SK-N-MC (cell line): Measurements from ENCODE around the gene ASCC1.
"Not testable (repeated sequence)": the region's sequence is repeated elsewhere in the genome, so short reads cannot be mapped to it uniquely, and the experiment has no call there.

Source experiments
- DNase-seq: peaks from one replicate; pipeline ENCODE4 v3.0.0-alpha.2; 2011; ENCODE audit warnings: low read depth, low spot score
- H3K27ac ChIP-seq: fragments of 200-600 bp; sonication (generic); 2 replicates; pipeline ENCODE4 v1.5.1; 2016; ENCODE audit warnings: mixed run types
- H3K36me3 ChIP-seq: fragments of 200-600 bp; sonication (generic); 2 replicates; pipeline ENCODE4 v1.6.1; 2017; ENCODE audit warnings: antibody characterized with exemption, low read length, mixed read lengths; ENCODE audit not compliant: insufficient read depth
- H3K4me3 ChIP-seq: fragments of 200-600 bp; sonication (generic); 2 replicates; pipeline ENCODE4 v1.5.1; 2016
- H3K9ac ChIP-seq: fragments of 200-600 bp; sonication (generic); 2 replicates; pipeline ENCODE4 v1.8.0; 2017; ENCODE audit warnings: mixed run types, mixed read lengths; ENCODE audit not compliant: insufficient read length
- H3K9me3 ChIP-seq: fragments of 200-600 bp; sonication (generic); 2 replicates; pipeline ENCODE4 v1.6.1; 2017; ENCODE audit warnings: low read depth, mild to moderate bottlenecking, antibody characterized with exemption, low read length, moderate library complexity, mixed read lengths
- EZH2 ChIP-seq: fragments of 200-600 bp; sonication (generic); IDR thresholded peaks from one replicate; pipeline ENCODE4 v1.6.1; 2017; ENCODE audit warnings: antibody characterized with exemption
- FOXP2 ChIP-seq: optimal IDR thresholded peaks from 2 replicates; pipeline ENCODE3; 2011; ENCODE audit warnings: mild to moderate bottlenecking, moderate library complexity; ENCODE audit not compliant: insufficient read depth; ENCODE audit errors: extremely low read length, control extremely low read depth
- POLR2AphosphoS5 ChIP-seq: IDR thresholded peaks from 2 replicates; pipeline ENCODE4 v1.6.1; 2012; ENCODE audit warnings: mild to moderate bottlenecking, low read depth, low read length, borderline replicate concordance

ASCC1 gene

DNA sequence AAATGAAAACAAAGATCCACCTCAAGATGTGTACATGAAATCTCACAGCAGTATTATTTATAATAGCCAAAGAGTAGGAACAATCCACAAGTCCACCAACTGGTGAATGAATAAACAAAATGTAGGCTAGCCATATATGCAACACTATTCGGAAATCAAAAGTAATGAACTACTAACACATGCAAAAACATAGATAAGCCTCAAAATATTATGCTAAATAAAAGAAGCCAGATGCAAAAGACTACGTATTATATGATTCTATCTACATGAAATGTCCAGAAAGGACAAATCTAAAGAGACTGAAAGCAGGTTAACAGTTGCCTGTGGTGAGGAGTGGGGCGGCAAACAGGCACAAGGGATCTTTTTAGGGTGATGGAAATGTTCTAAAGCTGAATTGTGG is 49.0 kb downstream of the ASCC1 start:
- DNase-seq = no peak
- H3K27ac ChIP-seq = no peak overlapping the region
- TF ChIP-seq POLR2AphosphoS5 (no peak), EZH2 (no peak), FOXP2 (no peak)
- H3K9me3 ChIP-seq = no peaks in the 10 kb centered on the region
- no peak overlapping the region for H3K9ac ChIP-seq
- H3K36me3 ChIP-seq = no peaks in the 10 kb centered on the region
- no peak overlapping the region for H3K4me3 ChIP-seq

DNA sequence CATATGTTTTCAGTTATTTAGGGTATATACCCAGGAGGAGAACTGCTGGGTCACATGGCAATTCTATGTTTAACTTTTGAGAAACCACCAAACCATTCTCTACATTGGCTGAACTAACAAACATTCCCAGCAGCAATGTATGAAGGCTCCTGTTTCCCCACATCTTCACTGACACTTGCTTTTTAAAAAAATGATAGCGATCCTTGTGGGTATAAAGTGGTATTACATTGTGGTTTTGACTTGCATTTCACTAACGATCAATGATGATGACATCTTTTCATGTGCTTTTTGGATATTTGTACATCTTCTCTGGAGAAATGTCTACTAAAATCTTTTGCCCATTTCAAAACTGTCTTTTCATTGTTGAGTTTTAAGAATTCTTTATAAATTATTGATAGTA is 51.5 kb downstream of the ASCC1 start:
- Histone ChIP-seq H3K9me3 (no peaks in the 10 kb centered on the region), H3K36me3 (no peaks in the 10 kb centered on the region), H3K27ac (no peak overlapping the region), H3K9ac (no peak overlapping the region), H3K4me3 (no peak overlapping the region)
- DNase-seq = no peak
- no peak for TF ChIP-seq POLR2AphosphoS5
- no peak for TF ChIP-seq EZH2
- no peak for TF ChIP-seq FOXP2

DNA sequence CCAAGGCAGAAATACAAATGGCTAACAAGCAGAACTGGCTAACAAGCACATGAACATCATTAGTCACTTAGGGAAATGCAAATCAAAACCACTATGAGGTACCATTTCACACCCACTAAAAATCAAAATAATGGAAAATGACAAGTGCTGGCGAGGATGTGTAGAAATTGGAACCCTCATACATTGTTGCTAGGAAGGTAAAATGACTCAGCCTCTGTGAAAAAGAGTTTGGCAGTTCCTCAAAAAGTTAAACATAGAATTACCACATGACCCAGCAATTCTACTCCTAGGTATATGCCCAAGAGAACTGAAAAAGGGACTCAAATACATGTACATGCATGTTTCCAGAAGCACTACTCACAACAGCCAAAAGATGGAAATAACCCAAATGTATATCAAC is 53.1 kb downstream of the ASCC1 start:
- no peak overlapping the region for H3K4me3 ChIP-seq
- H3K9ac ChIP-seq = no peak overlapping the region
- TF ChIP-seq FOXP2 (no peak), EZH2 (no peak), POLR2AphosphoS5 (no peak)
- no peak overlapping the region for H3K27ac ChIP-seq
- DNase-seq = no peak
- H3K36me3 ChIP-seq = no peaks in the 10 kb centered on the region
- H3K9me3 ChIP-seq = no peaks in the 10 kb centered on the region

DNA sequence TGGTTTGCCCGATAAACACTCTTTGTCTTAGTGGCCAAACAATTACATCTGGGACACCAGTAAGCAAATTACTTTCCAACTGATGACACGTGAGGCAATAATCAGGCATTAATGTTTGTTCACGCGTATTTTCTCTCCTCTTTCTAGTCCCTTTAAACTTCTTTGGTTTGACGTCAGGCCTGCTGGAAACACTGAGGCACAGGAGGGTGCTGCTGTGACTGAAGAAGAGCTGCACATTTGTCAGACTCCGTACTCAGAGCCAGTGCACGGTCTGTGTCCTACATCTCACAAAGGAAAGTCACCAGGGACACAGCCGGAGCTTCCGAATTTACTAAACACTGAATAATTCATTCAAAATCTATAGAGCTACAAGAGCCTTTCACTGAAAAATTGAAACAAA is 57.9 kb downstream of the ASCC1 start:
- H3K27ac ChIP-seq = no peak overlapping the region
- DNase-seq = no peak
- H3K9ac ChIP-seq = no peak overlapping the region
- no peaks in the 10 kb centered on the region for H3K36me3 ChIP-seq
- no peaks in the 10 kb centered on the region for H3K9me3 ChIP-seq
- H3K4me3 ChIP-seq = no peak overlapping the region
- TF ChIP-seq POLR2AphosphoS5 (no peak), EZH2 (no peak), FOXP2 (no peak)

DNA sequence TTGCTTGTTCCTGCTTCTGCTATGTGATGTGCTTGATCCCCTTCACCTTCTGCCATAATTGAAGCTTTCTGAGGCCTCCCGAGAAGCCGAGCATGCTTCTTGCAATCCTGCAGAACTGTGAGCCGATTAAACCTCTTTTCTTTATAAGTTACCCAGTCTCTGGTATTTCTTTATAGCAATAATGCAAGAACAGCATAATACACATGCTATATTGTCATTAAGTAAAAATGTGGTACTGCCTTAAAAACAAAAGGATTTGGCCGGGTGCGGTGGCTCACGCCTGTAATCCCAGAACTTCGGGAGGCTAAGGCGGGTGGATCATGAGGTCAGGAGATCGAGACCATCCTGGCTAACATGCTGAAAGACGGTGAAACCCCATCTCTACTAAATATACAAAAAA is 59.9 kb downstream of the ASCC1 start:
- TF ChIP-seq POLR2AphosphoS5 (no peak), EZH2 (no peak), FOXP2 (no peak)
- H3K4me3 ChIP-seq = no peak overlapping the region
- DNase-seq = no peak

DNA sequence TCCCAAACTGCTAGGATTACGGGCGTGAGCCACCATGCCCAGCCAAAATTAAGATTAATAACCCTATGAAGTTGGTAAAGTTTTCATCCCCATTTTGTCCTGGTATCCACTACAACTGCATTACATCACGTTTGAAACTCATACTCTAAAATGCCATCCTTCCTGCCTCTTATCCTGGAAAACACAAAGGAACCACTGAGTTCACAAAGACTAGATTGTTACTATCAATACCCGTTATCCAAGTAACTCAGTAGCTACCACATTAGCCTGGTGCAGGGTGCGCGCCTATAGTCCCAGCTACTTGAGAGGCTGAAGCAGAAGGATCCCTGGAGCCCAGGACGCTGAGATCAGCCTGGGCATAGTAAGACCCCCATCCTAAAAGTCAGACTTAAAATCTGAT is 63.8 kb downstream of the ASCC1 start:
- H3K9me3 ChIP-seq = no peaks in the 10 kb centered on the region
- H3K9ac ChIP-seq = no peak overlapping the region
- H3K27ac ChIP-seq = no peak overlapping the region
- no peak for DNase-seq
- H3K36me3 ChIP-seq = no peaks in the 10 kb centered on the region
- no peak for TF ChIP-seq EZH2
- no peak for TF ChIP-seq FOXP2
- no peak for TF ChIP-seq POLR2AphosphoS5
- no peak overlapping the region for H3K4me3 ChIP-seq

More for the DNA sequence above, 59.9 kb downstream of the ASCC1 start:
- no peaks in the 10 kb centered on the region for H3K9me3 ChIP-seq
- no peak overlapping the region for H3K27ac ChIP-seq
- no peak overlapping the region for H3K9ac ChIP-seq
- no peaks in the 10 kb centered on the region for H3K36me3 ChIP-seq

DNA sequence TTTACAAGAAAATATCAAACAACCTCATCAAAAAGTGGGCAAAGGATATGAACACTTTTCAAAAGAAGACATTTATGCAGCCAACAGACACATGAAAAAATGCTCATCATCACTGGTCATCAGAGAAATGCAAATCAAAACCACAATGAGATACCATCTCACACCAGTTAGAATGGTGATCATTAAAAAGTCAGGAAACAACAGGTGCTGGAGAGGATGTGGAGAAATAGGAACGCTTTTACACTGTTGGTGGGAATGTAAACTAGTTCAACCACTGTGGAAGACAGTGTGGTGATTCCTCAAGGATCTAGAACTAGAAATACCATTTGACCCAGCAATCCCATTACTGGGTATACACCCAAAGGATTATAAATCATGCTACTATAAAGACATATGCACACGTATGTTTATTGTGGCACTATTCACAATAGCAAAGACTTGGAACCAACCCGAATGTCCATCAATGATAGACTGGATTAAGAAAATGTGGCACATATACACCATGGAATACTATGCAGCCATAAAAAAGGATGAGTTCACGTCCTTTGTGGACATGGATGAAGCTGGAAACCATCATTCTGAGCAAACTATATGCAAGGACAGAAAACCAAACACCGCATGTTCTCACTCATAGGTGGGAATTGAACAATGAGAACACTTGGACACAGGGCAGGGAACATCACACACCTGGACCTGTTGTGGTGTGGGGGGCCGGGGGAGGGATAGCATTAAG is 65.2 kb downstream of the ASCC1 start:
- DNase-seq, H3K27ac ChIP-seq, H3K9ac ChIP-seq, H3K9me3 ChIP-seq, H3K36me3 ChIP-seq, H3K4me3 ChIP-seq: not testable (repeated sequence)

DNA sequence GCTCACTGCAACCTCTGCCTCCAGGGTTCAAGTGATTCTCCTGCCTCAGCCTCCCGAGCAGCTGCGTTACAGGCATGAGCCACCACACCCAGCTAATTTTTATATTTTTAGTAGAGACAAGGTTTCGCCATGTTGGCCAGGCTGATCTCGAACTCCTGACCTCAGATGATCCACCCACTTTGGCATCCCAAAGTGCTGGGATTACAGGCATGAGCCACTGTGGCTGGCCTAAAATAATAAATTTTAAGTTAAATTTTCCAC is 68.8 kb downstream of the ASCC1 start:
- H3K27ac ChIP-seq, H3K9me3 ChIP-seq, H3K4me3 ChIP-seq, H3K9ac ChIP-seq, DNase-seq, H3K36me3 ChIP-seq: not testable (repeated sequence)

DNA sequence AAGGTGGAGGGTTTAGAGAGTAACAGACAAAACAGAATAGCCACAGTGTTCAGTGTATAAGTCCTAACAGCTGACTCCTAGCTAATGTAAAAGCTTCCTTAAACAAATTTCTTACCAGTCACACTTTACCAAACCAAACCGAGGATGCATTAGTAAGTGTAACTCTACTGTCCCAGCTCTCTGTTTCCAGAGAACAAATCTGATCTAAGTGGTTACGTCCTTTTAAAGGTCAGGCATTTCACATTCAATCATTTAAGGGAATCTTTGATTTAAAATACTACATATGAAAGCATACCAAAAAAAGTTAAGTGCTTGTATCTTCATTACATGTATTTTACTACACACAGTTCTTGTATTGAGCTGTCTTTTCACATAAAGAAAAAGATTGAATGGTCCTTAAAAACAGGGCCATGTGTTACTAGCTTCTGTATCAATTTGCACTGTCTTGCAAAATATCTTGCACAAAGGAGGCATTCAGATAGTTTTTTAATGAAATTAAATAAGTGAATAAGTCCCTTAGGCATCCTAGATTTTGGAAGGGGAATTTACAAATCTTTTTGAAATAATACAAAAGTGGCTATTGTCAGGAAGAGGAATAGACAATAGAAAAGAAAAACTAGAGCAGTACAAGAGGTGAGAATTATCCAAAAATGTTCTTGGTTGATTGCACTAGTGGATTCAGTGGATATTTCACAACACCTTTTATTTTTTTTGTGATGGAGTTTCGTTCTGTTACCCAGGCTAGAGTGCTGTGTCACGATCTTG is 69.3 kb downstream of the ASCC1 start:
- H3K4me3 ChIP-seq = no peak overlapping the region
- no peak overlapping the region for H3K27ac ChIP-seq
- no peaks in the 10 kb centered on the region for H3K9me3 ChIP-seq
- DNase-seq = no peak
- H3K36me3 ChIP-seq = no peaks in the 10 kb centered on the region
- no peak overlapping the region for H3K9ac ChIP-seq
- TF ChIP-seq POLR2AphosphoS5 (no peak), FOXP2 (no peak), EZH2 (no peak)
